KBM-7 (cell line): Measurements from ENCODE around the gene IGSF22.
A peak's percentile ranks its signal among the peaks of the same experiment; 100 is the strongest.

ENCODE experiments used
- DNase-seq: peaks from one replicate; pipeline ENCODE4 v3.0.0-alpha.2; 2015
- in situ Hi-C: fragments of 300-500 bp; cut with MboI; formaldehyde crosslinking; loops from 2 replicates; pipeline ENCODE4 v1.14.3; 2020; ENCODE audit warnings: low sequenced_read_pairs, low pct_unique_long_range_greater_than_20kb, mixed read lengths

The IGSF22 gene

DNA sequence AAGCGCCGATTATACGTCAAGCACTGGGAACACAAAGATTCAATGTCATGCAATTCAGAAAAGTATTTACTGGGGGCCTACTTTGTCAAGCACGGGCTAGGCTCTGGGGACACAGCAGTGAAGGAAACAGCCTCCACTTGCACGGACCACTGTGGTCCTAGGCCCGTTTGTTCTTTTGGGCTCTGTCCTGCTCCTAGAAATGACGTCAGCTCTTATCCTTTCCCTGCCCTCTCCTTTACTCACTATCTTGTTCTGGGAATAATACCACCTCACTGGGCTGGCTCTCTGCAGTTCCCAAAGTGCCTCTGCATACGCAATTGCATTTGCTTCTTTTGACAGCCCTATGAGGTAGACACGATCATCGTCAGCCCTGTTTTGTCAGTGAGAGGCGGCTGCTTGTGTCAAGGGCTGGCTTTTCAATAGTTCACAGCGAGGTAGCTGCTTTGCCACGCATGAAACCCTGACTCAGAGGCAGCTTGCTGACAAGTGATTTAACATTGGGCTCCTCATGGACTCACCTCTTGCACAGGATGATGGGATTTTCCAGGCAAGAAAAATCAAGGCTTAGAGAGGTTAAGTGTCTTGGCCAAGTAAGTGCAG, 22.9 kb upstream of the IGSF22 start:
- in situ Hi-C loops = loop anchor here (25.0 kb wide), 1 partner anchor 212 kb away; the partner anchor contains the start of gene TSG101

DNA sequence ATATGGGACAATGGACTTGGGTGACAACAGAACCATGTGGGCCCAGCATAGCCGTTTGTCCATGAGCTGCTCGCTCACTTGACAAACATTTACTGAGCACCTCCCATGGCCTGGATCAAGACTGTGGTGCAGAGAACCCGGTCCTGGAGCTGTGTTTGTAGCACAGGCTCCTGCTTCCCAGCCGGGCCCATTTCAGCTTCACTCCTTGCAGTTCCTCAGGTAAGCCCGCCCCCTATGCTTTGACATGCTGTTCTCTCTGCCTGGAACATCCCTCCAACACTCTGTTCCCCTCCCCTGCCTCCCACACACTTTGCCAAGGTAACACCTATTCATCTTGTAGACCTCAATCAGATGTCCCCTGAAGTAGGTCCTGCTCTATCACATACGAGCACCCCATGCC, 19.3 kb upstream of the IGSF22 start:
- in situ Hi-C loops = loop anchor here (25.0 kb wide), 1 partner anchor 208 kb away; the partner anchor contains the start of gene TSG101
- no peak for DNase-seq

More for the DNA sequence above, 22.9 kb upstream of the IGSF22 start:
- DNase-seq = no peak

DNA sequence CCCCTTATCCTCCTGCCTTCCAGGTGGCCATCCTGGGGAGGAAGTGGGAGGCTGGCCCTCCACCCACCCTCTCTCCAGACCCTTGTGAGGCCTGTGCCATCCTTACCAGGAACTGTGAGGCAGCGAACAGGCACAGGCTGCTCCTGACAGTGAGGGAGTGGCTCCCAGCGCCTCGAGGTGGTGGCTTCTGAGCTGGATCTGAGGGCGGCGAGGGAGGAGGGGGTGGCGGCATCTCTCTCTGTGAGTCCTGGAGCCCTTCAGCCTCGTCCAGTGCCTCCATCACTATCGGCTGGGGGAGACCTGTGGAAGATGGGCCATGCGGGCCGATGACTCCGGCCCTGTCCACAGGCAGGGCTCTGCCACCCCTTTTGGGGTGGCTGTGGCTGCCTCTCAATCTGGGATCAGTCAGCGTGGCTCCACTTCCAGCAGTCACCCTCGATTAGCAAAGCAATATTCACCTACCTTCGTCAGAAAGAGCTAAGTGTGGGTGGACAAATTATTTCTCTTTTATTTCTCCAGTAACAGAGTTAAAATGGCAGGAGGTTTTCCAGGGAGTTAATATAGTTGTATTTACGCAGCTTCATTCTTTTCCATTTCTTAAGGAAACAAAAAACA, 18.0 kb upstream of the IGSF22 start:
- no peak for DNase-seq
- in situ Hi-C loops = loop anchor here (25.0 kb wide), 1 partner anchor 207 kb away; the partner anchor contains the start of gene TSG101

DNA sequence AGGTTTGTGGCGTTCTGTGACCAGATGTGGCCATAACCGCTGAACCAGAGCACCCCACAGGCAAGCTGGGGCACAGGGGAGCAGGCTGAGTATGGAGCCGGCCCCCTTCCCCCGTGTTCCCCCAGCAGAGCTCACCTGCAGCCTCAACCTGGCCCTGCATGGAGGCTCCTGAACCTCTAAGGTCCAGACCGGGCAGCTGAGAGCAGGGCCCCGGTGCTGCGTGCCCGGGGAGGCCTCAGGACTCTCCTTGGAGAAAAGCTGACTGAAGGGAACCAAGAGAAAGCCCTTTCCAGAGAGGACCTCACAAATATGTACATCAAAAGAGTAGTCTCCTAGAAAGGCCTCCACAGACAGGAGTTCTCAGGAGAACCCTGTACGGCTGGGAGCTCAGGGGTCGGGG, 17.4 kb upstream of the IGSF22 start:
- DNase-seq = no peak
- in situ Hi-C loops = loop anchor here (25.0 kb wide), 1 partner anchor 206 kb away; the partner anchor contains the start of gene TSG101

DNA sequence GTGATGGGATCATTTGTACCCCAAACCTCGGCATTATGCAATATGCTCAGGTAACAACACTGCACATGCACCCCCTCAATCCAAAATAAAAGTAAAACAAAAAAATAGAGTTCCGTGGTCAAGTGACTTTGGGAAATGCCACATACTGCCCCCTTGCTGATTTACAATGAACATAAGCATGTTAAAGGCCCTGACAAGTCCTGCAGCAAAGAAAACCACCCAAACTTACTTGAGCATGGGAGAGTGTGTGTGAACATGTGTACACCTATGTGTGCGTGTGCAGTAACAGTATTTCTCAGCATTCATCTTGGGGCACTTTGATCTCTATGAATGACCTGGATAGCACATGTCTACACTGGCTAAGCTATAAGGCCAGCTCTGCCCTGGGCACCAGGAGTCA, 15.8 kb upstream of the IGSF22 start:
- DNase-seq = no peak
- in situ Hi-C loops = loop anchor here (25.0 kb wide), 1 partner anchor 204 kb away; the partner anchor contains the start of gene TSG101

DNA sequence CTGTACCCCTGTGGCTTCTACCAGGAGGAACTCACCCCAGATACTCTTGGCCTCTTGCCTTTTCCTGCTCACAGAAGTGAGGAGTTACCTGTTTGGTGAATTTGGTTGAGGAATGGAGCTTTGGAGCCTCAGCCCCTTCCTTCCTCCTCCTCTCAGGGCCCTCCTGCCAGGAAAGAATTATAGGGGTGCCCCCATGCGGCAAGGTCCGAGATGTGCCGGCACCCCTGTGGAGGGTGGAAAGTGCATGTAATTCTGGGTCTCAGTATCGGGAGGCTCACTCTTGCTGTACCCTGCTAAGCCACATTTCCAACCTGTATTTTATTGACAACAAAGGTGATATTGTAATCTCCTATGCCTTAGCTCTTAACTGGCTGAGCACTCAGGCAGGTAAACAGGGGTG, 13.7 kb upstream of the IGSF22 start:
- DNase-seq = no peak

DNA sequence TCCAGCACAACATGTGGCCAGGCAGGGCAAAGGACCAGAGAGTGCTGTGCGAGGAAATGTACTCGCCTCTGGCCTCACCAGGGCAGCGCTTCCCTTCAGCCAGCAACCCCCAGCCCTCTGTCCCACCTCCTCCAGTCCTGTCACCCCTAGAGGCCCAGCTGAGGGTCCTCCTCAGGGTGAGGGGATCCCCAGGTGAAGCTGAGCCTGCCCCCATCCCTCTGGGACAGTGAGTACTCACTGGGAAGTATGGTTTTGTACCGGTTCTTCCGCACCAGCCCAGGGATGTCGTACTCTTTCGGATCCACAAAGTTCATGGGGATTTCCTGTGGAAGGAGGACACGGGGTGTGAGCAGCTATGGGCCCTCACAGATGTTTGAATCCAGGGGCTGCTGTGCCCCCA, 11.7 kb upstream of the IGSF22 start:
- DNase-seq = no peak
- in situ Hi-C loops = loop anchor here (25.0 kb wide), 1 partner anchor 200 kb away; the partner anchor contains the start of gene TSG101

More for the DNA sequence above, 13.7 kb upstream of the IGSF22 start:
- in situ Hi-C loops = loop anchor here (25.0 kb wide), 1 partner anchor 202 kb away; the partner anchor contains the start of gene TSG101

DNA sequence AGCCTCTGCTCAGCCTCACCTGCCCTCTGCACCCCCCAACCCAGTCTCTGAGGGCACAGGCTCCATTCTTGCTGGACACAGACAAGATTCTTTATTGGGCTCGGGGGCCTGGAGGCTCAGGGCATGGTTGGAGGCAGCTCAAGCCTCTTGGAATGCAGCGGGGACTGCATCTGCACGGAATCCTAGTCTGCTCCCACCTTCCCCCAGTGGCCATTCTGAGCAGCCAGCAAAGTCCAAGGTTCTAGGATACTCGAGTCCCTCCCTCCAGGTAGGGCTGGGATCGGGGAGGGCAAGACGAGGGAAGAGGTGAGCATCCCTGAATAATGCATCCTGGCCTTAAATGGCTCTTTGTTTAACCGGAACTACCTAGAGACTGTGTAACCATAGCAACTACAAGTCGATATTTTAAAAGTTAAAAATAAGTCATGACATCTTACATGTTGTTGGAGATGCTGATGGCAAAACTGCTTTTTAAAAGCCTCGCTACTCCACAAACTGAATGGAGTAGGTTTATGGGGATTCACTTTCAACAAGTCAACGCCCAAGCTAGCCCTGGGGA, 10.7 kb upstream of the IGSF22 start:
- in situ Hi-C loops = loop anchor here (25.0 kb wide), 1 partner anchor 199 kb away; the partner anchor contains the start of gene TSG101
- no peak for DNase-seq

DNA sequence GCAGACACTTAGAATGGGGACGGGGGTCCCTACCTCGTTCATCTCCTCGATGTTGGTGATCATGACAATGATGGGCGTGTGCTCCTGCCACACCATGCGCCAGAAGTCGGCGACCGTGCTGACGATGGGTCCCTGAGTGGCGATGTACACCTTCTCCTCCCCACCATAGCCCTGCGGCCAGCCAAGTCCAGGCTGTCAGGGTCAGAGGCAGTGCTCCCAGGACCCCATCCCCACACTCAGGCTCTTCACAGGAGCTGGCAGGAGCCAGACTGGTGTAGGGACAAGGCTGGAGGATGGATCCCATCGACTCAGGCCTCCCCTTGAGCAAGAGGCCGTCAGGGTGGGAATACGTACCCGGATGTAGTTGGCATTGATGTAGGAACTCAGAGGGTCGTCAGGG, 7.2 kb upstream of the IGSF22 start:
- in situ Hi-C loops = loop anchor here (25.0 kb wide), 1 partner anchor 196 kb away; the partner anchor contains the start of gene TSG101
- DNase-seq = no peak

DNA sequence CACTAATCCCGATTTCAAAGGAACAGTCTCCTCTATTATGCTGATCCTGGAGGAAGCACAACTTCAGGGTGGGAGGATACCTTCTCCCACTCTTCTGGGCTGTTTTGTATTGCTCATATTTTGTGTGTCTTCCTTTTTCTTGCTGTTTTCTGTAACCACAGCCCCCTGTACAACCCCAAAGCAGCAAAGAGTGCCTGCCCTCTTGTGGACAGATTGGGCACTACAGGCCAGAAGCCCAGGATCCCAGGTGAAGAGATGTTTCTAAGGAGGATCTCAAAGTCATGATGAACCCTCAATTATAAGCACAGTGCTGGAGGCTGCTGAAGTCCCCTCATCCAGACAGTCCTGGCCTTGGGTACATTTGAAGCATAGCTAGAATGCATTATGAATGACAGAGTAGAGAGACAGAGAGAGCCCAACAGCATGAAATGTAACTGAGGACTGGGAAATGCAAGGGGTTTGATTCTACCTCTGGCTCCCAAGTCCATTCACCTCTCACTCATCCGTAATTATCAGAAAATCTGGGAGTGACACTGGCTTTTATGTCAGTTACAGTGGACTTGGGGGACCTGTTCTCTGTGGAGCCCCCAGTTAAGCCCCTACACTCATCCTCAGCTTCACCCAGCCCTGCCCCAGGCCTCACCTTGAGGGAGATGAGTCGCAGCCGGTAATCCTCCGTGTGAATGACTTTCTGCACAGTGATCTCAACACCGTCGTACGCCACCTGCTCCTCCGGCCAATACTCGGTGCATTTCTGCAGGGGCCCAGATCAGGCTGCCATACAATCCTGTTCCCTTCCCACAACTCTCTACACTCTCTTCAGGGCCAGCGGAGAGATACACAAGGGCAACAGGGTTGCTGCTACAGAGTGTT, 6.2 kb upstream of the IGSF22 start:
- in situ Hi-C loops = loop anchor here (25.0 kb wide), 1 partner anchor 195 kb away; the partner anchor contains the start of gene TSG101
- DNase-seq = peak; percentile 81

DNA sequence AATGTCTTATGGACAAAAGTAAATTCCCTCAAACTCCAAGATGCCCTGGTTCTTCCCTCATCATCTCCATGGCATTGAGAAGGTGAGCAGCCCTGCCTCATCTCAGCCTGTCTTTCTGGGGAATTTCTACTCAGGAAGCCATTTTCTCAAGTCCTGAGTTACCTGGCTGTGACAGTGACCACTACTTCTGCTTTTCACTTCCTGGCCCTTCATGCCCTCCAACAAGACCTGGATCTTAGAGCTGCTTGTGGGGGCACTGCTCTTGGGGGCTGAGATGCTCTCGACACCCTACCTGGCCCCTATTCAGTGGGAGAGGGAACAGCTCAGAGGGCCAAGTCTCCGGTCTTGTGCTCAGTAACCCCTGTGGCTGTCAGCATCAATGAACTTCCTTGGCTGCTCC, 5.5 kb upstream of the IGSF22 start:
- peak; percentile 8 for DNase-seq
- in situ Hi-C loops = loop anchor here (25.0 kb wide), 1 partner anchor 194 kb away; the partner anchor contains the start of gene TSG101

DNA sequence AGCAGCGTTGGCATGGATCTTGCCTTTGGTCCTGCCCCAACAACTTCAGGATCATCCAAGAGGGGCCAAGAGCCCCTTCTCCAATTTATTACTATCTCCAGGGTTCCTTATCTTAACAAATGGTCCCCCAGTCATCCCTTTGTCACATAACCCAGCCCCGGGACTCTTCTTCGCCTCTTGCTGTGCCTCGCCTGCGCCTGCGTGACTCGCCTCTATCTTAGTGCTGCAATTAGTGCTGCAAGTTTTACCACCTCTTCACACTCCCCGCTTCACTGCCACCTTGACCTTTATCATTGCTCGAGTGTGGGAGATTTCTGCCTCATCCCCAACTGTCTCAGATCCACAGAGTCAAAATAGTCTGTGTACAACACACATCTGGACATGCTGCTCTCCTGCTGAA, 4.0 kb upstream of the IGSF22 start:
- in situ Hi-C loops = loop anchor here (25.0 kb wide), 1 partner anchor 193 kb away; the partner anchor contains the start of gene TSG101

DNA sequence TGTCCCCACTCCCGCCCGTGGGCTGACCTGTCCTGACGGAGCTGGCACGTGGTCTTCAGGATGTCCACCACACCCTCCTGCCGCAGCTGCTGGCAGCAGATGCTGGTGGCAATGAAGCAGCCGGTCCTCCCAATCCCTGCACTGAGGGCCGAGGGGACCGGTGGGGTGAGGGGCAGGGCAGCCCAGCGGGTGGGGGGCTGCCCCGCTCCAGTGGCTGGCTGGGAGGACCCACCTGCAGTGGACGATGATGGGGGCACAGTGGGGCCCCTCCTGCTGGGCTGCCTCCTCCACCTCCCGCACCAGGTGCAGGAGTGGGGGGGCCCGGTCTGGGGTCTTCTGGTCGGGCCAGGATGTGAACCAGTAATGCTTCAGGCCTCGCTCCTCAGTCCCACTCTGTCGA, 3.4 kb upstream of the IGSF22 start:
- DNase-seq = no peak
- in situ Hi-C loops = loop anchor here (25.0 kb wide), 1 partner anchor 192 kb away; the partner anchor contains the start of gene TSG101

More for the DNA sequence above, 4.0 kb upstream of the IGSF22 start:
- DNase-seq = no peak

DNA sequence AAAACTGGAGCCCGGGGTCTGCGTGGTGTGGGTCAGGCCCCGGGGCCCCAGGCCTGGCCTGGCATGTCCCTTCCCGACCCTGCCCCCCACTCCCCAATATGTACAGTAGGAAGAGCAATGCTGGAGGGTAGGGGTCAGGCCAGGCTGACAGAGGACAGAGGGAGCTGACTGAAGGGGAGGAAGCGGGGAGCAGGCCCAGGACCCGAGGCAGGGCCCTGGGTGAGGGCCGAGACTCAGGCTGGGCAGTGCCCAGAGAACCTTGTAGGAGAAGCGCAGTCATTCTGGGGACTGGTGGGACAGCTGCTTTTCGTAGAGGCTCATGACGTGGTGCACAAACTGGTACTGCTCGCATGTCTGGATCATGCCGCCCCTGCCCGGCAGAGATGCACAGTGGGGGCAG, 2.7 kb upstream of the IGSF22 start:
- in situ Hi-C loops = loop anchor here (25.0 kb wide), 1 partner anchor 191 kb away; the partner anchor contains the start of gene TSG101
- no peak for DNase-seq

DNA sequence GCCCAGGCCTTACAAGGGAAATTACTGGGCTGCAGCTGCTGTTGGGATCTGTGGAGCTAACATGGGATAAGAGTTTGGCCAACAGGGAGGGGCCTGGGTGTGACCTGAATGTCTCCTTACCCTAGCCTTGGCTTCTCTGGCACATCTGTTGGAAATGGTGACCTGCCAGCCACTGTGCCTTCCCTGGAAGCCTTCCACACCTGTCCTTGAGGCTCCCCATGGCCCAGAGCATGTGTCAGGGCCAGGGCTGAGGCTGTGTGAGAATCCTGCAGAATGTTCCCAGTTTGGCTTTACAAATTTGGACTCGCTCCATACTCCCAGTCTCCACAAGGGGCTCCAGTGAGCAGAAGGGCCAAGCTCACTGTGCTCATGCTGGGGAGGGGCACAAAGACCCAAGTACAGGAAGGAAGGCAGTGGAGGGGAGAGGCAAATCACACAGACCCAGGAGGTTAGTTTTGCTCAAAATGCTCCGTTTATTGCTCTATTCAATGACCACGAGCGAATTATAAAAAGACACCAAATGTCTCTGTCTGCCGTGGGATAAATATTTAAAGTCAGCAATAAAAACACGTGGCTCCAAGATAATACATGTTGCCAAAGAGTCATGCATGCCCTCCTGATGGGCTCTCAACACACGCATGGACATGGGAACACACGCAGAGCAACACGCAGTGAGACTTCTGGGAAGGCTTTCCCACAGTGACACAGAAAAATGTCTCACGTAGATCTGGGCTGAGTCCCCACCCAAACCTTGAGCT, 1.7 kb upstream of the IGSF22 start:
- in situ Hi-C loops = loop anchor here (25.0 kb wide), 1 partner anchor 190 kb away; the partner anchor contains the start of gene TSG101
- peak; percentile 55 for DNase-seq

DNA sequence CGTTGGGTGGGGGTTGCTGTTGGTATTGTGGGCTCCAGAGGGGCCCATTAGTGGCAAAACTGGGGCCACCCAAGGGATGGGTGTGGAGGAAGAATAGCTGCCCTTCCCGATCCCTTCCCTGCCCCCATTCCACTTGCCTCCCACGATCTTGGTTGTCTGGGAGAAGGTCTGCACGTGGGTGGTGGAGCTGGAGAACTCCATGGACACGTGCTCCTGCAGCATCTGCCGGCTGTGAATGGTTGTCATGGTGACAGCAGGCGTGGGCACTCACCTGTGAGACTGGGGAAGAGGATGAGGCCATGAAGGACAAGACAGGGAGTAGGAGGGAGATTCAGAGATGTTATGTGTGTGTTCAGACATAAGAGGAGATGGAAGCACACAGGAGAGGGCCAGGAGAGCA, 2.0 kb downstream of the IGSF22 start:
- DNase-seq = no peak
- in situ Hi-C loops = no loop called here

DNA sequence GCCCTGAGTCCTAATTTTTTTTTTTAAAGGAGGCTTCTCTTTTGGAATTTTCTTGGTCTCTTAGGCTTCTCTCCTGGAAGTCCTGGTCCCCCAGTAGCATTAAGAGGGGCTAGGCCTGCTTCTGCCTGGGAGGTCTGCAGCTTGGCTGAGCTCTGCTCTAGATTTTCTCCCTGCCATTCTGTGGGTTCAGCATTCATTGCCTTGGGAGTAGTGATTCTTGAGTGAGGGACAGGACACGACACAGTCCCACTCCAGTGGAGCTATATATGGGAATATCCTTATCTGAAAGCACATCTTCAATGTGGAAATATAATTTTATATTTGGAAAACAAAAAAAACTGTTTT, 3.7 kb downstream of the IGSF22 start:
- no peak for DNase-seq
- in situ Hi-C loops = no loop called here
